GM23338 (cell line): ENCODE results near the gene TMEM245. TPM values are rescaled to one million over a fixed set of nuclear protein-coding genes. Genes with fewer than 3 reads are reported as not detected.

ENCODE experiments used
- ATAC-seq: fragments of 200-7000 bp; cut with Tn5 transposase; 3 replicates; pipeline ENCODE4 v1.9.1; 2020
- DNase-seq: peaks from one replicate; pipeline ENCODE4 v3.0.0-alpha.2; 2015; ENCODE audit warnings: low spot score
- H2AFZ ChIP-seq: fragments of 200-600 bp; sonication (generic); 2 replicates; pipeline ENCODE4 v1.8.0; 2016; ENCODE audit warnings: antibody characterized with exemption, mild to moderate bottlenecking, moderate library complexity
- H3F3A ChIP-seq: fragments of 200-600 bp; sonication (generic); replicated peaks from 2 replicates; pipeline ENCODE4 v1.8.0; 2017; ENCODE audit warnings: antibody characterized with exemption, mixed run types, low read depth
- H3K27ac ChIP-seq: fragments of 200-600 bp; sonication (generic); 2 replicates; pipeline ENCODE4 v1.6.1; 2016; ENCODE audit warnings: low read depth
- H3K27me3 ChIP-seq: fragments of 200-600 bp; sonication (generic); 2 replicates; pipeline ENCODE4 v1.8.0; 2016; ENCODE audit warnings: mild to moderate bottlenecking, mixed run types, moderate library complexity; ENCODE audit not compliant: insufficient read depth
- H3K36me3 ChIP-seq: fragments of 200-600 bp; sonication (generic); 2 replicates; pipeline ENCODE4 v1.8.0; 2016; ENCODE audit warnings: mild to moderate bottlenecking; ENCODE audit not compliant: insufficient read depth
- H3K4me1 ChIP-seq: fragments of 200-600 bp; sonication (generic); 2 replicates; pipeline ENCODE4 v1.8.0; 2016; ENCODE audit warnings: mild to moderate bottlenecking, moderate library complexity; ENCODE audit not compliant: insufficient read depth
- H3K4me2 ChIP-seq: fragments of 200-600 bp; sonication (generic); 2 replicates; pipeline ENCODE4 v1.7.1; 2017; ENCODE audit warnings: mixed run types
- H3K4me3 ChIP-seq: fragments of 200-600 bp; sonication (generic); 2 replicates; pipeline ENCODE4 v1.6.1; 2016; ENCODE audit warnings: mixed run types
- H3K79me2 ChIP-seq: fragments of 200-600 bp; sonication (generic); replicated peaks from 2 replicates; pipeline ENCODE4 v1.8.0; 2017; ENCODE audit warnings: mild to moderate bottlenecking; ENCODE audit not compliant: insufficient read depth
- H3K9me2 ChIP-seq: fragments of 200-600 bp; sonication (generic); 2 replicates; pipeline ENCODE4 v1.8.0; 2017; ENCODE audit not compliant: insufficient read depth
- H4K20me1 ChIP-seq: fragments of 200-600 bp; sonication (generic); replicated peaks from 2 replicates; pipeline ENCODE4 v1.8.0; 2017; ENCODE audit warnings: mild to moderate bottlenecking; ENCODE audit not compliant: insufficient read depth
- H3K27ac Mint-ChIP-seq: 2 replicates; pipeline ENCODE4 v1.8.0; 2020; ENCODE audit warnings: inconsistent platforms, mild to moderate bottlenecking, moderate library complexity, mixed read lengths
- H3K27me3 Mint-ChIP-seq: 3 replicates; pipeline ENCODE4 v1.8.0; 2022; ENCODE audit warnings: low read depth, mild to moderate bottlenecking, moderate library complexity, mixed read lengths, inconsistent platforms; ENCODE audit not compliant: insufficient read depth, poor library complexity
- H3K36me3 Mint-ChIP-seq: 3 replicates; pipeline ENCODE4 v1.8.0; 2021; ENCODE audit warnings: low read depth, mild to moderate bottlenecking, inconsistent platforms, moderate library complexity, mixed read lengths
- H3K4me1 Mint-ChIP-seq: 3 replicates; pipeline ENCODE4 v1.8.0; 2020; ENCODE audit warnings: mild to moderate bottlenecking, inconsistent platforms, mixed read lengths
- H3K4me3 Mint-ChIP-seq: 3 replicates; pipeline ENCODE4 v1.8.0; 2021; ENCODE audit warnings: moderate library complexity, mild to moderate bottlenecking, inconsistent platforms, mixed read lengths
- H3K9me3 Mint-ChIP-seq: 3 replicates; pipeline ENCODE4 v1.8.0; 2020; ENCODE audit warnings: moderate library complexity, mild to moderate bottlenecking, inconsistent platforms, mixed read lengths
- CREB1 ChIP-seq: fragments of 250-450 bp; sonication (Bioruptor Pico); IDR thresholded peaks from 2 replicates; pipeline ENCODE4 v1.5.0; 2020; ENCODE audit warnings: low read depth, mild to moderate bottlenecking, moderate library complexity
- ETS1 ChIP-seq: IDR thresholded peaks from 2 replicates; pipeline ENCODE4 v1.6.1; 2016; ENCODE audit warnings: antibody characterized with exemption
- EZH2 ChIP-seq: fragments of 200-600 bp; sonication (generic); IDR thresholded peaks from one replicate; pipeline ENCODE4 v1.8.0; 2017; ENCODE audit warnings: antibody characterized with exemption, mild to moderate bottlenecking, low read depth; ENCODE audit not compliant: unreplicated experiment
- REST ChIP-seq: IDR thresholded peaks from one replicate; pipeline ENCODE4 v1.6.1; 2018; ENCODE audit warnings: antibody characterized with exemption; ENCODE audit not compliant: unreplicated experiment
- STAT1 ChIP-seq: IDR thresholded peaks from one replicate; pipeline ENCODE4 v1.6.1; 2016; ENCODE audit warnings: antibody characterized with exemption; ENCODE audit not compliant: unreplicated experiment
- ZNF114 ChIP-seq: fragments of 250-450 bp; sonication (Bioruptor Pico); IDR thresholded peaks from 2 replicates; pipeline ENCODE4 v1.5.0; 2020; ENCODE audit warnings: mild to moderate bottlenecking, moderate library complexity
- ZNF331 ChIP-seq: fragments of 250-450 bp; sonication (Bioruptor Pico); IDR thresholded peaks from 2 replicates; pipeline ENCODE4 v1.5.0; 2020; ENCODE audit warnings: low read depth, mild to moderate bottlenecking, moderate library complexity
- polyA plus RNA-seq: library from polyadenylated mRNA; unstranded; fragments of >200 nt; fragmentation: Nextera tagmentation; extraction: Ambion mirVana; gene quantifications from 2 replicates; pipeline ENCODE4 v1.2.1, GENCODE V29; 2016
- total RNA-seq: library from RNA; depleted of rRNA; stranded (reverse); fragments of >200 nt; shearing (Covaris generic); gene quantifications from 2 replicates; pipeline ENCODE4 v1.2.3, GENCODE V29; 2014

The TMEM245 gene
- total and polyA plus RNA-seq, 2 experiments from 2014 or later = 17.3 to 64.1 TPM

DNA sequence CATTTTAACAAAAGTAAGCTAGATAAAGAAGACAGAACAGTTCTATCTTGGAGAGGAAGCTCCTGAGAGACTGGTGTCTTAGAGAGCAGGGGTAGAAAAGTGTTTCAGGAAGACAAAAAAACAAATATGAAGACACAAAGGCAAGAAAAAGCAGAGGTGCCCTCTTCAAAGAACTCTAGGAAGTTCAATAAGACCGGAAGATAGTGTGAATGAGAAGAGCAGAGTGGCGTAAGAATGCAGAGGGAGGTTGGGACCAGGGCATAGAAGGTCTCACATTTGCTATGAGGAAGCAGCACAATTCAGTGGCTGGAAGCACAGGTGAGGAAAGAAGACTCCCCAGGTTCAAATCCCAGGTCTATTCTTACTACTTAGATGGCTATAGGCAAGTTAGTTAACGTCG, 22.6 kb downstream of the TMEM245 start:
- Histone ChIP-seq H3K4me1 (peaks cover 48% of the 10 kb centered on the region), H3K27me3 (no peaks in the 10 kb centered on the region), H3K4me3 (no peak overlapping the region), H3K4me2 (peak overlapping the region; percentile 22), H3K79me2 (peaks cover 98% of the 10 kb centered on the region), H3K27ac (0 out of 2 replicates have a peak overlapping the region, but pooled peaks have one; percentile 10), H4K20me1 (peaks cover 54% of the 10 kb centered on the region), H3F3A (no peaks in the 10 kb centered on the region), H2AFZ (no peak overlapping the region), H3K36me3 (0 out of 2 replicates have a peak, but pooled peaks cover 2% of the 10 kb centered on the region), H3K9me2 (no peaks in the 10 kb centered on the region)
- Mint-ChIP-seq H3K9me3 (no peaks in the 10 kb centered on the region), H3K27me3 (peaks cover 2% of the 10 kb centered on the region), H3K27ac (peak overlapping the region; percentile 68), H3K4me1 (peaks cover 40% of the 10 kb centered on the region), H3K4me3 (no peak overlapping the region), H3K36me3 (peaks cover 11% of the 10 kb centered on the region)
- TF ChIP-seq EZH2 (no peak), ETS1 (no peak), CREB1 (CRISPR knock-in tag) (no peak), ZNF331 (CRISPR knock-in tag) (no peak), STAT1 (no peak), ZNF114 (no peak), REST (no peak)
- no peak for DNase-seq
- no peak for ATAC-seq

GRCh38 chr9:109095321-109095720, 24.4 kb downstream of the TMEM245 start:
- ATAC-seq (no peak), DNase-seq (no peak)
- Mint-ChIP-seq H3K36me3 (peaks cover 21% of the 10 kb centered on the region), H3K27me3 (peaks cover 2% of the 10 kb centered on the region), H3K4me1 (peaks cover 34% of the 10 kb centered on the region), H3K4me3 (no peak overlapping the region), H3K27ac (no peak overlapping the region), H3K9me3 (no peaks in the 10 kb centered on the region)
- H3K27ac ChIP-seq = no peak overlapping the region
- no peaks in the 10 kb centered on the region for H3K9me2 ChIP-seq
- peaks cover 46% of the 10 kb centered on the region for H4K20me1 ChIP-seq
- H3K27me3 ChIP-seq = no peaks in the 10 kb centered on the region
- H3K79me2 ChIP-seq = peaks cover 84% of the 10 kb centered on the region
- H3K4me3 ChIP-seq = no peak overlapping the region
- no peak overlapping the region for H2AFZ ChIP-seq
- no peak overlapping the region for H3K4me2 ChIP-seq
- H3K36me3 ChIP-seq = peaks cover 5% of the 10 kb centered on the region; the same call in 1 of the 2 replicates
- no peaks in the 10 kb centered on the region for H3F3A ChIP-seq
- H3K4me1 ChIP-seq = peaks cover 48% of the 10 kb centered on the region
- TF ChIP-seq REST (no peak), ZNF331 (CRISPR knock-in tag) (no peak), ZNF114 (no peak)
